ENCODE results near the gene CDK8. TPM values are rescaled to one million over a fixed set of nuclear protein-coding genes. Genes with fewer than 3 reads are reported as not detected.
"Not testable (repeated sequence)": the region's sequence is repeated elsewhere in the genome, so short reads cannot be mapped to it uniquely, and the experiment has no call there.

Gene CDK8
- total RNA-seq, 6 experiments from 2014 or later = 15.1 to 19.3 (median 17.4) TPM

- Mint-ChIP-seq H3K9me3 (no peaks in the 10 kb centered on the region), H3K4me3 (peak overlapping the region; percentile 47), H3K27me3 (ENCODE audit: insufficient read depth) (no peaks in the 10 kb centered on the region), H3K36me3 (ENCODE audit: low read depth) (peaks cover 12% of the 10 kb centered on the region), H3K4me1 (ENCODE audit: low read depth) (peaks cover 41% of the 10 kb centered on the region), H3K27ac (peak overlapping the region; percentile 79)
- DNase-seq = no peak
- no peak for TF ChIP-seq CTCF (IDR thresholded peaks at IDR 0.05)
Measured at GRCh38 chr13:26280822-26281221, 26.9 kb downstream of the CDK8 start.

- Mint-ChIP-seq H3K36me3 (ENCODE audit: low read depth) (peaks cover 12% of the 10 kb centered on the region), H3K4me1 (ENCODE audit: low read depth) (peaks cover 22% of the 10 kb centered on the region)
- not testable (repeated sequence) for H3K4me3 Mint-ChIP-seq; H3K9me3 Mint-ChIP-seq; DNase-seq; H3K27me3 Mint-ChIP-seq (ENCODE audit: insufficient read depth); H3K27ac Mint-ChIP-seq
Measured at GRCh38 chr13:26285911-26286310, 32.0 kb downstream of the CDK8 start.

- not testable (repeated sequence) for H3K36me3 Mint-ChIP-seq (ENCODE audit: low read depth); H3K27ac Mint-ChIP-seq; H3K27me3 Mint-ChIP-seq (ENCODE audit: insufficient read depth); H3K9me3 Mint-ChIP-seq; DNase-seq; H3K4me3 Mint-ChIP-seq
- H3K4me1 Mint-ChIP-seq (ENCODE audit: low read depth) = peaks cover 17% of the 10 kb centered on the region
Measured at GRCh38 chr13:26288838-26289237, 34.9 kb downstream of the CDK8 start.

GRCh38 chr13:26295812-26296211 is 41.9 kb downstream of the CDK8 start:
- H3K27ac Mint-ChIP-seq = no peak overlapping the region
- H3K27me3 Mint-ChIP-seq (ENCODE audit: insufficient read depth) = no peaks in the 10 kb centered on the region
- peaks cover 15% of the 10 kb centered on the region for H3K36me3 Mint-ChIP-seq (ENCODE audit: low read depth)

GRCh38 chr13:26299168-26299750 is 45.3 kb downstream of the CDK8 start:
- peaks cover 15% of the 10 kb centered on the region for H3K36me3 Mint-ChIP-seq (ENCODE audit: low read depth)
- peaks cover 53% of the 10 kb centered on the region for H3K4me1 Mint-ChIP-seq (ENCODE audit: low read depth)
- peak overlapping the region; percentile 40 for H3K27ac Mint-ChIP-seq
- no peaks in the 10 kb centered on the region for H3K9me3 Mint-ChIP-seq
- no peak for DNase-seq
- no peak for TF ChIP-seq CTCF (IDR thresholded peaks at IDR 0.05)
- H3K27me3 Mint-ChIP-seq (ENCODE audit: insufficient read depth) = no peaks in the 10 kb centered on the region
- no peak overlapping the region for H3K4me3 Mint-ChIP-seq

More at GRCh38 chr13:26295812-26296211, 41.9 kb downstream of the CDK8 start:
- DNase-seq = no peak
- no peak for TF ChIP-seq CTCF (IDR thresholded peaks at IDR 0.05)
- Mint-ChIP-seq H3K4me1 (ENCODE audit: low read depth) (peaks cover 31% of the 10 kb centered on the region), H3K9me3 (no peaks in the 10 kb centered on the region), H3K4me3 (no peak overlapping the region)

GRCh38 chr13:26300140-26300539 is 46.2 kb downstream of the CDK8 start:
- H3K4me1 Mint-ChIP-seq (ENCODE audit: low read depth) = peaks cover 55% of the 10 kb centered on the region

More at GRCh38 chr13:26300140-26300539, 46.2 kb downstream of the CDK8 start:
- DNase-seq = peak; percentile 66
- peak overlapping the region; percentile 54 for H3K27ac Mint-ChIP-seq
- H3K27me3 Mint-ChIP-seq (ENCODE audit: insufficient read depth) = no peaks in the 10 kb centered on the region
- H3K36me3 Mint-ChIP-seq (ENCODE audit: low read depth) = peaks cover 13% of the 10 kb centered on the region
- TF ChIP-seq CTCF (IDR thresholded peaks at IDR 0.05) = no peak
- peak overlapping the region; percentile 20; the same call in 1 of the 2 replicates for H3K4me3 Mint-ChIP-seq
- no peaks in the 10 kb centered on the region for H3K9me3 Mint-ChIP-seq
